CD4-positive, CD25-positive, alpha-beta regulatory T cell (primary cell): Measurements from ENCODE around the gene DOHH. TPM values are rescaled to one million over a fixed set of nuclear protein-coding genes. Genes with fewer than 3 reads are reported as not detected.
A peak's percentile ranks its signal among the peaks of the same experiment; 100 is the strongest.

Experiments used
- ATAC-seq, 2 donors: fragments of 150-1000 bp; cut with Tn5 transposase; one replicate each; pipeline ENCODE4 v1.10.0; 2021; ENCODE audit warnings: low read depth in 2 of 2, moderate number of reproducible peaks in 2 of 2, moderate library complexity in 1 of 2
- DNase-seq, 3 donors: peaks; one replicate each; pipeline versions ENCODE4 v3.0.0 to v3.0.0-alpha.2; 2012 to 2022; ENCODE audit warnings: mixed read lengths in 1 of 3
- H3K27ac ChIP-seq: one replicate; pipeline ENCODE4 v1.7.0; 2013; ENCODE audit warnings: mild to moderate bottlenecking, low read length; ENCODE audit not compliant: insufficient read depth, poor library complexity, severe bottlenecking
- H3K27me3 ChIP-seq: one replicate; pipeline ENCODE4 v1.7.0; 2013; ENCODE audit warnings: low read length; ENCODE audit not compliant: control insufficient read depth, insufficient read depth
- H3K36me3 ChIP-seq: one replicate; pipeline ENCODE4 v1.7.0; 2013; ENCODE audit warnings: mild to moderate bottlenecking, low read length, moderate library complexity; ENCODE audit not compliant: control insufficient read depth, insufficient read depth
- H3K4me1 ChIP-seq: 2 replicates; pipeline ENCODE4 v1.7.0; 2013; ENCODE audit warnings: mild to moderate bottlenecking, low read length; ENCODE audit not compliant: insufficient read depth, control insufficient read depth, poor library complexity, severe bottlenecking
- H3K4me3 ChIP-seq: one replicate; pipeline ENCODE4 v1.7.0; 2013; ENCODE audit warnings: low read depth, mild to moderate bottlenecking, low read length, moderate library complexity
- H3K9me3 ChIP-seq, 2 experiments: 1 replicate in 1 of 2; 2 replicates in 1 of 2; pipeline ENCODE4 v1.7.0; 2013; ENCODE audit warnings: low read length in 2 of 2, mild to moderate bottlenecking in 1 of 2, moderate library complexity in 1 of 2; ENCODE audit not compliant: control insufficient read depth in 2 of 2
- H3K27ac Mint-ChIP-seq, 3 donors: one replicate each; pipeline ENCODE4 v1.8.0; 2020 to 2022; ENCODE audit warnings: mild to moderate bottlenecking in 3 of 3, mixed read lengths in 3 of 3, moderate library complexity in 2 of 3
- H3K27me3 Mint-ChIP-seq: one replicate; pipeline ENCODE4 v1.8.0; 2022; ENCODE audit warnings: mild to moderate bottlenecking, mixed read lengths
- H3K36me3 Mint-ChIP-seq: one replicate; pipeline ENCODE4 v1.8.0; 2020; ENCODE audit warnings: mixed read lengths
- H3K4me1 Mint-ChIP-seq, 4 donors: one replicate each; pipeline ENCODE4 v1.8.0; 2020 to 2022; ENCODE audit warnings: mixed read lengths in 4 of 4, mild to moderate bottlenecking in 1 of 4
- H3K4me3 Mint-ChIP-seq, 4 donors: one replicate each; pipeline ENCODE4 v1.8.0; 2020 to 2022; ENCODE audit warnings: mild to moderate bottlenecking in 4 of 4, mixed read lengths in 4 of 4, moderate library complexity in 3 of 4
- H3K9me3 Mint-ChIP-seq, 7 donors: one replicate each; pipeline ENCODE4 v1.8.0; 2020 to 2022; ENCODE audit warnings: mixed read lengths in 7 of 7, mild to moderate bottlenecking in 3 of 7, moderate library complexity in 2 of 7
- polyA plus RNA-seq, 4 donors: library from polyadenylated mRNA; unstranded; fragments of 300-500 nt; fragmentation: Illumina TruSeq; gene quantifications; one replicate each; pipeline ENCODE4 v1.2.3, GENCODE V29; 2021
- total RNA-seq: library from RNA; stranded (reverse); gene quantifications from one replicate; pipeline ENCODE4 v1.2.3, GENCODE V29; 2022

Gene DOHH
- total and polyA plus RNA-seq, 5 donors from 2014 or later, result 3.5 to 13.9 (median 7.7) TPM

DNA sequence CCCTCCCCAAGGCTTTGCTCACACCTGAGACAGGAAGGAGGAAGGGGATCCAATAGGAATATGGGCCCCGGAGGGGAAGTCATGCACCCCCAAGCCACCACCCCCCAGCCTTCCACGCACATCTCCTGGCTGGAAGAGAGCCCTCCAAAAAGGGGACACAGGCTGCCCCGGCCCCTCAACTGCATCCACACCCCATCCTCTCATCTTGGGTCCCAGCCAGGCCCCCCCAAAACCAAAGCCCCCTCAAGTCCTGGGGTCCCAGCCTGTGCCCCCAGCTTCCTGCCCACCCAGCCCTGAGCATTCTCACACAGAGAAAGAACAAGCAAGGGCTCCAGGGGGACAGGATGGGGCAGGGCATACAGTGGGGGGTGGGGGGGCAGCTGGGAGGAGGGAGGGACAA is 32.3 kb downstream of the DOHH start:
- no peak for DNase-seq
- peaks cover 0 to 1% (median 0%) of the 10 kb centered on the region in 7 donors for H3K9me3 Mint-ChIP-seq
- no peaks in the 10 kb centered on the region for H3K36me3 Mint-ChIP-seq
- peaks cover 10% of the 10 kb centered on the region for H3K27me3 Mint-ChIP-seq
- no peaks in the 10 kb centered on the region for H3K4me1 Mint-ChIP-seq
- H3K27ac Mint-ChIP-seq, result no peak overlapping the region
- no peak for ATAC-seq
- Histone ChIP-seq H3K27me3 (no peaks in the 10 kb centered on the region), H3K4me1 (no peaks in the 10 kb centered on the region), H3K36me3 (no peaks in the 10 kb centered on the region), H3K27ac (no peak overlapping the region), H3K4me3 (no peak overlapping the region), H3K9me3 (no peaks in the 10 kb centered on the region)
- no peak overlapping the region for H3K4me3 Mint-ChIP-seq

DNA sequence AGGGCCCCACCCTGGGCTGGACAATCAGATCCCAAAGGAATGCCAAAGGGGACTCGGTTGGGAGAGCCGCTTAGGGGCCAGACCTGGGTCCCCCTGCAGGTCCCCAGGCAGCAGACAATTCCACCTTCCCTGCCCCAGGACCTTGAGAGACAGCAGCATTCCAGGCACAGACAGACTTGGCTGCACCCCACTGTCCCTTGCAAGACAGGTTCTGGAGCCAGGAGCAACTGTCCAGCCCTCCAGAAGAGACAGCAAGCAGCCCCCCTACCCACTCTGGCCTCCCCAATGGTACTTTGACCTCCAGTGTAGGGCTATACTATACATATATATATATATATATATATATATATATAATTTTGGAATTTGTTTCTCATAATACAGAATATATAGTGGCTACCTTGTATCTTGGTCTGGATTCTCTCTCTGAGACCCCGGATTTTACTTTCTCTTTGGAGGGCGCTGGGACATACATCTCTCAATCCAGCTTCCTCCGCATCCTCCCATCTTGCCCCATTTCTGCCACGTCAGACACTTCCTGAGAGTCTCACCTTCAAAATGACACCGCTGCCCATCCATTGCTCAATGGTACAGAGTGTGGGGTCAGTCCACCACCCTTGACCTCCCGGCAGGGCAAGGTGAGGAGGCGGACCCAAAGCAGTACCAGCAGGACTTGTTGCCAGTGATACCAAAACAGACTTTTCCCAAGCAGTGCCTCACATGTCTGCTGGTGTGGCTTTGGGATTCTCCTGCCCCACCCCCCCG is 32.9 kb downstream of the DOHH start:
- Histone ChIP-seq H3K4me3 (no peak overlapping the region), H3K27me3 (no peaks in the 10 kb centered on the region), H3K9me3 (no peaks in the 10 kb centered on the region), H3K4me1 (no peaks in the 10 kb centered on the region), H3K36me3 (no peaks in the 10 kb centered on the region), H3K27ac (no peak overlapping the region)
- DNase-seq, result no peak
- no peak for ATAC-seq
- Mint-ChIP-seq H3K27me3 (peaks cover 10% of the 10 kb centered on the region), H3K4me1 (no peaks in the 10 kb centered on the region), H3K27ac (no peak overlapping the region), H3K36me3 (no peaks in the 10 kb centered on the region), H3K4me3 (no peak overlapping the region), H3K9me3 (peaks cover 0 to 1% (median 0%) of the 10 kb centered on the region in 7 donors)

DNA sequence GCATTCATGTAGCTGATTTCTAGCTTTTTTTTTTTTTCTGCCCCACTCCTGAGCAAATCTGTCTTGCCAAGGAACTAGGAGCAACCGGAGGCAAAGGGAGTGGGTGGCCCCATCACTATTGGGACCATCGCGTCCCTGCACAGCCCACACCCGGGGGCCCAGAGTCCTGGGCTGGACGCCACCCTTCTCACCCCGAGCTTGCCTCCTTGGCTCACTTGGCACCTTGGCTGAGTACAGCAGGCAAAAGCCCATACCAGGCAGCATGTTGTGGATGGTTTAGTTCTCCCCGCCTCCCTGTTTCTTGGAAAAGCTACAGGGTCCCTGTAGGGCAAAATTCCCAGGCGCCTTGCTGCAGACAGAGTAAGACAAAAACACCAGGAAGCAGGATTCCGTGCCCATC is 33.8 kb downstream of the DOHH start:
- ATAC-seq (no peak), DNase-seq (no peak)
- H3K27me3 ChIP-seq, result no peaks in the 10 kb centered on the region
- H3K9me3 ChIP-seq, result no peaks in the 10 kb centered on the region
- H3K4me1 ChIP-seq, result no peaks in the 10 kb centered on the region
- H3K27ac ChIP-seq, result no peak overlapping the region
- no peak overlapping the region for H3K4me3 ChIP-seq
- Mint-ChIP-seq H3K9me3 (peaks cover 0 to 1% (median 0%) of the 10 kb centered on the region in 7 donors), H3K27me3 (peaks cover 10% of the 10 kb centered on the region), H3K36me3 (no peaks in the 10 kb centered on the region), H3K4me3 (no peak overlapping the region), H3K27ac (no peak overlapping the region), H3K4me1 (no peaks in the 10 kb centered on the region)
- H3K36me3 ChIP-seq, result no peaks in the 10 kb centered on the region

- no peaks in the 10 kb centered on the region for H3K4me1 ChIP-seq
- DNase-seq, result no peak
- no peak overlapping the region for H3K27ac ChIP-seq
- no peak overlapping the region for H3K4me3 Mint-ChIP-seq
- no peaks in the 10 kb centered on the region for H3K27me3 ChIP-seq
- H3K9me3 ChIP-seq, result no peaks in the 10 kb centered on the region
- no peaks in the 10 kb centered on the region for H3K4me1 Mint-ChIP-seq
- H3K27ac Mint-ChIP-seq, result peak overlapping the region in 2 of 3 donors; percentile 10 to 85
- no peak for ATAC-seq
- no peaks in the 10 kb centered on the region for H3K36me3 Mint-ChIP-seq
- H3K36me3 ChIP-seq, result no peaks in the 10 kb centered on the region
- no peak overlapping the region for H3K4me3 ChIP-seq
- H3K27me3 Mint-ChIP-seq, result peaks cover 3% of the 10 kb centered on the region
- H3K9me3 Mint-ChIP-seq, result peaks cover 0 to 1% (median 0%) of the 10 kb centered on the region in 7 donors
Measured at GRCh38 chr19:3465552-3465951, 34.9 kb downstream of the DOHH start.

GRCh38 chr19:3464587-3465235 is 35.8 kb downstream of the DOHH start:
- Mint-ChIP-seq H3K9me3 (peaks cover 0 to 1% (median 0%) of the 10 kb centered on the region in 7 donors), H3K27me3 (no peaks in the 10 kb centered on the region), H3K4me3 (no peak overlapping the region), H3K27ac (no peak overlapping the region), H3K36me3 (no peaks in the 10 kb centered on the region), H3K4me1 (no peaks in the 10 kb centered on the region)
- no peaks in the 10 kb centered on the region for H3K27me3 ChIP-seq
- DNase-seq, result no peak
- H3K27ac ChIP-seq, result no peak overlapping the region
- H3K36me3 ChIP-seq, result no peaks in the 10 kb centered on the region
- no peaks in the 10 kb centered on the region for H3K9me3 ChIP-seq
- H3K4me3 ChIP-seq, result no peak overlapping the region
- ATAC-seq, result no peak
- no peaks in the 10 kb centered on the region for H3K4me1 ChIP-seq

DNA sequence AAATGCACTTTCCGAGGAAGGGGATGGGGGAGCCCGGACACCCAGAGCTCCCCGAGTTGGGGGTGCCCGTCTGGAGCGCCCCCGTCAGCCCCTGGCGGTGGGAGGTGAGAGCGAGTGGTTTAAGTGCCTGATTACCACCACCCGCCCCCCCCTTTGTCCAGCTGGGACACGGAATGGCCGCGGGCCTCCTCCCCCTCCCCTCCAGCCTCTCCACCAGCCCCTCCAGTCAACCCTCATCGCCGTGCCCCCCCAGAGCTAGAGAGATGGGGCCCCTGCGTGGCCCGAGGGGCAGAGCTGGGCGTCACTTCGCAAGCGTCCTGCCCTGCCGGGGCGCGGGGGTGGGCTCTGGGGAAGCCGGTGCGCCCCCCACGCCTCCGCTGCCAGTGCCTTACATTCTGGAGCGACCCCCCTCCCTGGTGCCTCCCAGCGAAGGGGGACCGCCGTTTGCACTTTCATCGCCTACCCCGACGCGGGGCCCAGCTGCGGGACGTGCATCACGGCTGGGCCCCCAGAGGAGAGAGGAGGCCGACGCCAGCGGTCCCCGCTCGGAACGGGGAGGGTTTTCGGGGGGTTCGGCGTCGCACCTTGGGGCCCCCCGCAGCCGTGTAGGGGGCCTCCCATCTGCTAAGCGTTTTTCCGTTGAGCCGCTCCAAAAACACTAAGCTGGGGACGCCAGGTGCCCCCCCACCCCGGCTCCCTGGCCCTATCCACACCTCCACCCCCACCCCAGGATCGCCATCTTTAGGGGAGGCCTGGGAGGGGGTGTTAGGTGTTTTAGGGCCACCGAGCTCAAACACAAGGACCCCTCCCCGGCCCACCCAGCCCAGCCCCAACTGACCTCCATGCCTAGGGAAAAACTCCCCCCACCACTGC is 36.5 kb downstream of the DOHH start:
- H3K9me3 ChIP-seq, result no peaks in the 10 kb centered on the region
- DNase-seq (no peak), ATAC-seq (no peak)
- Mint-ChIP-seq H3K27me3 (no peaks in the 10 kb centered on the region), H3K36me3 (no peaks in the 10 kb centered on the region), H3K9me3 (peaks cover 0 to 1% (median 0%) of the 10 kb centered on the region in 7 donors), H3K4me1 (no peaks in the 10 kb centered on the region), H3K4me3 (no peak overlapping the region), H3K27ac (no peak overlapping the region)
- no peak overlapping the region for H3K4me3 ChIP-seq
- H3K27me3 ChIP-seq, result no peaks in the 10 kb centered on the region
- no peaks in the 10 kb centered on the region for H3K4me1 ChIP-seq
- no peak overlapping the region for H3K27ac ChIP-seq
- H3K36me3 ChIP-seq, result no peaks in the 10 kb centered on the region

GRCh38 chr19:3462991-3463713 is 37.3 kb downstream of the DOHH start:
- Mint-ChIP-seq H3K4me3 (no peak overlapping the region), H3K27ac (no peak overlapping the region), H3K4me1 (no peaks in the 10 kb centered on the region), H3K36me3 (no peaks in the 10 kb centered on the region), H3K9me3 (no peaks in the 10 kb centered on the region), H3K27me3 (no peaks in the 10 kb centered on the region)
- no peaks in the 10 kb centered on the region for H3K36me3 ChIP-seq
- DNase-seq (no peak), ATAC-seq (no peak)
- H3K27ac ChIP-seq, result no peak overlapping the region
- no peaks in the 10 kb centered on the region for H3K4me1 ChIP-seq
- no peaks in the 10 kb centered on the region for H3K9me3 ChIP-seq
- H3K27me3 ChIP-seq, result no peaks in the 10 kb centered on the region
- no peak overlapping the region for H3K4me3 ChIP-seq
